Measurements from ENCODE around the gene SORCS1. TPM values are rescaled to one million over a fixed set of nuclear protein-coding genes. Genes with fewer than 3 reads are reported as not detected.

The SORCS1 gene
- total RNA-seq, 1 experiment from 2014 or later = 1.7 TPM

GRCh38 chr10:106872176-106872575 lies 292.3 kb downstream of the SORCS1 start:
- no peaks in the 10 kb centered on the region for H3K27me3 ChIP-seq (ENCODE audit: insufficient read depth, low read length)
- H3K27ac ChIP-seq (ENCODE audit: insufficient read length, low read depth, low read length) = no peak overlapping the region
- Mint-ChIP-seq H3K4me1 (peaks cover 0 to 5% of the 10 kb centered on the region in 2 experiments; a peak in 1 of 4 replicates), H3K36me3 (ENCODE audit: insufficient read depth in 1 of 3, low read depth in 3 of 3) (peaks cover 0 to 5% (median 0%) of the 10 kb centered on the region in 3 experiments; a peak in 3 of 7 replicates), H3K27me3 (ENCODE audit: low read depth) (peaks cover 1% of the 10 kb centered on the region; the same call in 1 of the 2 replicates), H3K27ac (no peak overlapping the region), H3K9me3 (peaks cover 8 to 9% of the 10 kb centered on the region in 2 experiments), H3K4me3 (no peak overlapping the region)
- H2AFZ ChIP-seq (ENCODE audit: low read length) = no peak overlapping the region
- DNase-seq = no peak
- TF ChIP-seq, protein P1, sequence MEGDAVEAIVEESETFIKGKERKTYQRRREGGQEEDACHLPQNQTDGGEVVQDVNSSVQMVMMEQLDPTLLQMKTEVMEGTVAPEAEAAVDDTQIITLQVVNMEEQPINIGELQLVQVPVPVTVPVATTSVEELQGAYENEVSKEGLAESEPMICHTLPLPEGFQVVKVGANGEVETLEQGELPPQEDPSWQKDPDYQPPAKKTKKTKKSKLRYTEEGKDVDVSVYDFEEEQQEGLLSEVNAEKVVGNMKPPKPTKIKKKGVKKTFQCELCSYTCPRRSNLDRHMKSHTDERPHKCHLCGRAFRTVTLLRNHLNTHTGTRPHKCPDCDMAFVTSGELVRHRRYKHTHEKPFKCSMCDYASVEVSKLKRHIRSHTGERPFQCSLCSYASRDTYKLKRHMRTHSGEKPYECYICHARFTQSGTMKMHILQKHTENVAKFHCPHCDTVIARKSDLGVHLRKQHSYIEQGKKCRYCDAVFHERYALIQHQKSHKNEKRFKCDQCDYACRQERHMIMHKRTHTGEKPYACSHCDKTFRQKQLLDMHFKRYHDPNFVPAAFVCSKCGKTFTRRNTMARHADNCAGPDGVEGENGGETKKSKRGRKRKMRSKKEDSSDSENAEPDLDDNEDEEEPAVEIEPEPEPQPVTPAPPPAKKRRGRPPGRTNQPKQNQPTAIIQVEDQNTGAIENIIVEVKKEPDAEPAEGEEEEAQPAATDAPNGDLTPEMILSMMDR (conservative IDR thresholded peaks at IDR 0.05) = no peak
- H3K79me2 ChIP-seq (ENCODE audit: insufficient read depth, low read length) = no peaks in the 10 kb centered on the region
- H3K79me1 ChIP-seq (ENCODE audit: insufficient read depth, low read depth, low read length, poor library complexity, severe bottlenecking) = no peaks in the 10 kb centered on the region
- no peak overlapping the region for H2BK20ac ChIP-seq (ENCODE audit: low read depth, low read length, poor library complexity, severe bottlenecking)
- H3K4ac ChIP-seq (ENCODE audit: low read depth, low read length) = no peak overlapping the region
- H3K4me2 ChIP-seq (ENCODE audit: insufficient read depth, insufficient read length, low read length) = no peak overlapping the region
- no peaks in the 10 kb centered on the region for H3K4me1 ChIP-seq (ENCODE audit: insufficient read depth, low read length)
- H2BK12ac ChIP-seq (ENCODE audit: insufficient read length, low read depth, low read length) = no peak overlapping the region
- no peaks in the 10 kb centered on the region for H3K23me2 ChIP-seq (ENCODE audit: insufficient read length, low read depth, low read length, poor library complexity, severe bottlenecking)
- H3K18ac ChIP-seq (ENCODE audit: insufficient read length, low read depth, low read length) = no peak overlapping the region
- H2BK120ac ChIP-seq (ENCODE audit: low read depth, low read length, poor library complexity, severe bottlenecking) = no peak overlapping the region
- no peak overlapping the region for H3T11ph ChIP-seq (ENCODE audit: low read length)
- H2AK5ac ChIP-seq (ENCODE audit: insufficient read length, low read length) = no peak overlapping the region
- WGBS (ENCODE audit: extremely low coverage, insufficient read length, low lambda C conversion rate) = no CpG with 5 or more reads among the region's 2 CpGs
- H2BK15ac ChIP-seq (ENCODE audit: low read depth, low read length) = no peak overlapping the region
- no peak overlapping the region for H4K5ac ChIP-seq (ENCODE audit: insufficient read length, low read depth, low read length)
- no peak overlapping the region for H4K91ac ChIP-seq (ENCODE audit: insufficient read length, low read depth, low read length)
- H4K20me1 ChIP-seq (ENCODE audit: control insufficient read depth, insufficient read depth, insufficient read length) = no peaks in the 10 kb centered on the region
- no peak overlapping the region for H3K9ac ChIP-seq (ENCODE audit: extremely low read depth, insufficient read length, low read length)
- no peaks in the 10 kb centered on the region for H3K9me3 ChIP-seq (ENCODE audit: control insufficient read depth, low read depth, low read length)
- H3K23ac ChIP-seq (ENCODE audit: insufficient read length, low read depth, low read length) = no peak overlapping the region
- no peak overlapping the region for H2BK5ac ChIP-seq (ENCODE audit: insufficient read length, low read length)
- H3K56ac ChIP-seq (ENCODE audit: insufficient read length, low read depth, low read length) = no peak overlapping the region
- no peak overlapping the region for H4K8ac ChIP-seq (replicated peaks; ENCODE audit: insufficient read length, low read depth, low read length)
- H3K14ac ChIP-seq (ENCODE audit: insufficient read depth, low read length) = no peak overlapping the region

Data from H9 (cell line).